ENCODE results near the gene GCNT1.
"Not testable (repeated sequence)": the region's sequence is repeated elsewhere in the genome, so short reads cannot be mapped to it uniquely, and the experiment has no call there.

Gene GCNT1

DNA sequence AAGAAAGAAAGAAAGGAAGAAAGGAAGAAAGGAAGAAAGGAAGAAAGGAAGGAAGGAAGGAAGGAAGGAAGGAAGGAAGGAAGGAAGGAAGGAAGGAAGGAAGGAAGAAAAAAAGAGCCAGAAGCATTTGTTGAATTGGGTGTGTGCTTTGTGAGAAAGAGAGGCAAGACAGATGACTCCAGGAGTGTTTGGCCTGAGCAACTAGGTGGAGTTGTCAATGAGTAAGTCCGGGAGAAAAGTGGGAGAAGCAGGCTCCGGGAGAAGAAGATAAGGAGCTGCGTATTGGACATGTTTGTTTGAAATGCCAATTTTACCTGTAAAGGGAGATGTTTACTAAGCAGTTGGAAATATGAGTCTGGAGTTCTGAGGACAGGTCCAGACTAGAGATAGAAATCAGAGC, 15.1 kb upstream of the GCNT1 start:
- DNase-seq (ENCODE audit: low read depth in 2 of 2): no peak

DNA sequence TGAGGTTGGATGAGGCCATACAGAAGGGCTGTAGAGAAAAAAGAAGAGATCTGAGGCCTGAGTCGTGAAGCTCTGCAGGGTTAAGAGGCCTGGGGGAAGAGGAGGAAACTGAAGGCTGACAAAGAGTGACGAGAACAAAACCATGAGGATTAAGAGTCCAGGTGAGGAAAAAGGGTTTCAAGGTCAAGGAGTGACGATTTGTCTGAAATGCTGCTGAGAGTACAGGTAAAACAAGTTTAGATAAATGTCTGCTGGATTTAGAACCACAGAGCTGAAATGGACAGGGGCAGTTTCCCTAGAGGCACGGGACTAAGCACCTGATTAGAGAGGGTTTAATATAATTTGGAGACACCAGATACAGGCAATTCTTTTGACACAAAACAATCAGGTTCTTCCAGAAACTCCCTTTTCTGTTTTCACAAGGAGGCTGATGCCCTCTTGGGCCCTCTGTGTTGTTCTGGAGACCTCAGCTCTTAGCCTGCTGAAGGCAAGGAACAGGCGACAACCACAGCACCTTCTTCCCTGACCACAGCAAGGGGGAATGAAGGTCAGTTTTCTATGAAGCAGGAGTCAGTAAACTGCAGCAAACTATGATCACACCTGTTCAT, 14.6 kb upstream of the GCNT1 start:
- no peak for DNase-seq (ENCODE audit: low read depth in 2 of 2)

GRCh38 chr9:76445976-76446375, 13.0 kb upstream of the GCNT1 start:
- no peak for DNase-seq (ENCODE audit: low read depth in 2 of 2)

DNA sequence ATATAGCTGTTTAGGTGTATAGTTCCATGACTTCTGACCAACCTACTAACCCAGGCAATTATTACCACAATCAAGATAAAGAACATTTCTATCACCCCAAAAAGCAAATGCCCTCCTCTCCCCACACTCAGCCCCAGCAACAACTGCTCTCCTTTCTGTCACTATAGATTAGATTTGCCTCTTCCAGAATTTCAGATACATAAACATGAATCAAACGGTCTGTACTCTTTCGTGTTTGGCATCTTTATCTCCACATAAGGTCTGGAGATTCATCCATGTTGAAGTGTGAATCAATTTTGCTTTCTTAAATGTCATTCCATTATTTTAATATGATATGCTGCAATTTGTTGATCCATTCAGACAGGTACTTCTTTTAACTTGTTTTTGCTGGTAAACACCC, 10.5 kb upstream of the GCNT1 start:
- no peak for DNase-seq (ENCODE audit: low read depth in 2 of 2)

DNA sequence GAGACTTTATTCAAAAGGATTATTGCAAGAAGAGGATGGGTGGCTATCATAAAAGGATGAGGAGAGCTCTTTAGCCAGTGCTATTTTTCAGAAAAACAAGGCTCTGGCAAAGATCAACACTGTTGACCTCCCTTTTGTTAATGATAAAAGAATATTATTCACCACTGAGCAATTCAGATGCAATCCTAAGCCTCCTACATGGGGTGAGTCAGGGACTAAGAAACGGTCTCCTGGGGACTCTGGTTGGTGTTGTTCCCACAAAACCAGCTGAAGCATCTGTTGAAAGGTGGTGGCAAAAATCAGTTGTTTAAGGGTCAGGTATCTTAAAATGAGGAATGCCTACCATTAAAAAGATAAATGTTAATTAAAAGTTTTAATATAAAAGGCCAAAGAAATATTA, 7.7 kb upstream of the GCNT1 start:
- no peak for DNase-seq (ENCODE audit: low read depth in 2 of 2)

- DNase-seq (ENCODE audit: low read depth in 2 of 2): no peak
Measured at GRCh38 chr9:76452839-76453238, 6.1 kb upstream of the GCNT1 start.

- DNase-seq (ENCODE audit: low read depth in 2 of 2): no peak
Measured at GRCh38 chr9:76453785-76454184, 5.2 kb upstream of the GCNT1 start.

GRCh38 chr9:76454311-76454710, 4.7 kb upstream of the GCNT1 start:
- no peak for DNase-seq (ENCODE audit: low read depth in 2 of 2)

DNA sequence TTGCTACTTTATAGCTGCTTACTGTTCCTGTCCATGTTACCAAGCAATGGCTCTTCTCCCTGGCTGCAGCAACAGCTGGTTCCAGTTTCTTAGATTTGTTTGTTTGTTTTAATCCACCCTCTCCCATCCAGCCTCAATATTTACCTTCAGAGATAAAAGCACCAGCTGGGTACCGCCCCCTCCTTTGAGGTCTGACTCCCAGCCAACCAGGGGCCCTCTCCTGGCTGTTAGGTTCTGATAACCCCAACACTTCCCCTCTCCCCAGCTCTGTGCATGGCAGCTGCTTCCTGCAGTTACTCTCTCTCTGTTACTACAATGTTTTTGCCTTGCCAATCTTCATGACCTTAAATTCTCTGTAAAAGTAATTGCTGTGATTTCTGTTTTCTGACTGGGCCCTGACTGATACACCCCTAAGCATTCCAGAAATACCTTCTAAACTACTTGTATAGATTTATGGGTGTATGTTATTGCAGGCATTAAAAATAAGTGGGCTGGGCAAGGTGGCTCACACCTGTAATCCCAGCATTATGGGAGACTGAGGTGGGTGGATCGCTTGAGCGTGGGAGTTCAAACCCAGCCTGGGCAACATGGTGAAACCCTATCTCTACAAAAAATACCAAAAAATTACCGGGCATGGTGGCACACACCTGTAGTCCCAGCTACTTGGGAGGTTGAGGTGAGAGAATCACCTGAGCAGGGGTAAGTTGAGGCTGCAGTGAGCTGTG, 2.6 kb upstream of the GCNT1 start:
- DNase-seq (ENCODE audit: low read depth in 2 of 2): no peak

DNA sequence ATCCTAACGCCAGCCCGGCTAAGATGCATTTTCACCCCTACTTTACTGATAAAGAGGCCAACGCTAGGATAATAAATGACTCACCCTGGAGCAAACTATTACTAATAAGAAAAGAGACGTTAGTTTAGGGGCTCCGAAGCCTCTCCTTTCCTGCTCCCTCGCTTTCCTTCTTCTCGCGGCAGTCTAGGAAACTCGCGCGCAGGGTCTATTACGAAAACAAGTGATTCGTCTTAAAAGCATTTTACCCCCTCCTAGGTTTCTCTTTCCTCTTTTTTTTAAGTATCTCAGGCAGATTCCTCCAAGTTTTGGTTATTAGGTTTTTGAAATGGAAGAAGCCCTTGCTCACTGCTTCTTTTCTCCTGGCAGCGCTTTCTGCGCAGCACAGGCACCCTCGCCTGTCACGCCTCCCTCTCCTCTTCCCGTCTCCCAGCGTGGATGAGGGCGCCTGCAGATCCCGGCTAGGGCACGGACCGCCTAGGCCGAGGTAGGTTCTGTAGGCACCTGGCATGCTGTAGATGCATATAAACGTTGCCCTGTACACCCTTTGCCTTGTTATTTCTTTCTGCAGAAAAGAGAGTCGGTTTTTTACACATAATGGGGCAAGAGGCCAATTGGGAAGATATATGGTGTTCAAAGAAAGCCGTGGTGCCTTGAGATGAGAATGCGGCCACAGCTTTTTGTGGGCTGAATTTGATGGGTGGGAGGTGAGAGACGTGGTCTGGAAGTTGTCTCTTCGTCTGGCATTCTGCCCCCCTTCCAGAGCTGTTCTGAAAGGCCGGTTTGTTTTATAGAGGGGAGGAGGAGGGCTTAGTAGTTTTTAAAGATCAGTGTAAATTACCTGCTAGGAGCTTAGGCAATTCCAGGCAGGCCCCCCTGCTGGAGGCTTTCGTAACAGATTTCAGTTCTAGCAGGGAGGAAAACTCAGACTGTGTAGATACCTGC, 983 bp downstream of the GCNT1 start:
- no peak for DNase-seq (ENCODE audit: low read depth in 2 of 2)

DNA sequence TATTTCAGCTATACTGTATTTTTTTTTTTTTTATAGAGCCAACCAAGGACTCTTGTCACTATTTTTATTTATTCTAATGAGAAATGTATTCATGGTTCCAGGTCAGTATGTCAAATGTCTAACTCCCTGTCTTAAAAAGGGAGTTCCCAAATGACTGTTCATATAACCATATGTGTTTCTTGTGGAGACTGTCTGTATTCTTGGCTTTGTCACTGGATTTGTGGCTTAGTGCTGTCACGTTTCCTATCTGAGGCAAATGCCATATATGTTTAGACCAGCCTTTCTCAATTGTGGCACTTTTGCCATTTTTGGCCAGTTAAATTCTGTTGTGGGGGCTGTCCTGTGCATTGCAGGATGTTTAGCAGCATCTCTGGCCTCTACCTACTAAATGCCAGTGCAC, 3.1 kb downstream of the GCNT1 start:
- DNase-seq (ENCODE audit: low read depth in 2 of 2): no peak

DNA sequence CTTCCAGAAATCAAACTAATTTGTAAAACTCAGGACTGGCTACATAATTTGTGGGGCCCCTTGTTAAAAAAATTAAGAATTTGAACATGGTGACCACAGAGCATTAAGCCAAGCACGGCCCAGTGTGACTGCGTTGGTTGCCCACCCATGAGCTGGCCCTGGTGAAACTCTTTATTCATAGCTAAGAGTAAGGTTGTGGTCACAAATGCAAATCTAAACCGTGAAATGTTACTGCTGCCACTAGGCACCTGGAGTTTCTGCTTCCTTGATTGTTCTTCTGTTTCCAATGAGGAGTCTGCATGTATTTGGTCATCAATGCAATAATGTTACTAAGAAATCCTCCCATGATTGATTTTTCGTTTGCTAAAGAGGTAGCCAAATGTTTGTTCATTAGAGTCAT, 4.2 kb downstream of the GCNT1 start:
- DNase-seq (ENCODE audit: low read depth in 2 of 2): no peak

DNA sequence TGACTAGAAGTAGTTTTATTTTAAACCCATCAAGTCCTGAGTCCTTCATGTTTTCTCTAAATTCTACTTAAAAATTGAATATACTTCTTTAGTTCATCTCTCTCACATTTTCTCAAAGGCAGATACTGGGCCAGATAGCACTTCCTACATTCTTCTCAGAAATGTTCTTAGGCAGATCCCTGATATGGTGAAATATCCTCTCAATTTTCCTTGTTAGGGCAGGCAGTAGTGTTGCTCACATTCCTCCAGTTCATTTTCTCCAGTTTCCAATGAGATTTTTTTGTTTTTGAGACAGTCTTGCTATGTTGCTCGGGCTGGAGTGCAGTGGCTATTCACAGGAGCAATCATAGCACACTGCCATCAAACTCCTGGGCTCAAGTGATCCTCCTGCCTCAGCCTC, 5.7 kb downstream of the GCNT1 start:
- DNase-seq (ENCODE audit: low read depth in 2 of 2): no peak

- no peak for DNase-seq (ENCODE audit: low read depth in 2 of 2)
Measured at GRCh38 chr9:76465442-76466298, 6.7 kb downstream of the GCNT1 start.

DNA sequence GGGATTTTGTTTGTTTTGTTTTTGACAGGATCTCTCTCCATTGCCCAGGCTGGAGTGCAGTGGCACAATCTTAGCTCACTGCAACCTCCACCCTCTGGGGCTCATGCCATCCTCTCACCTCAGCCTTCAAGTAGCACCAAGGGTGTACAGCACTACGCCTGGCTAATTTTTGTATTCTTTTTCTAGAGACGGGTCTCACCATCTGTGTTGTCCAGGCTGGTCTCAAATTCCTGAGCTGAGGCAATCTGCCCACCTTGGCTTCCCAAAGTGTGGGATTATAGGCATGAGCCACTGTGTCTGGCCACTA, 7.3 kb downstream of the GCNT1 start:
- DNase-seq (ENCODE audit: low read depth in 2 of 2): no peak

DNA sequence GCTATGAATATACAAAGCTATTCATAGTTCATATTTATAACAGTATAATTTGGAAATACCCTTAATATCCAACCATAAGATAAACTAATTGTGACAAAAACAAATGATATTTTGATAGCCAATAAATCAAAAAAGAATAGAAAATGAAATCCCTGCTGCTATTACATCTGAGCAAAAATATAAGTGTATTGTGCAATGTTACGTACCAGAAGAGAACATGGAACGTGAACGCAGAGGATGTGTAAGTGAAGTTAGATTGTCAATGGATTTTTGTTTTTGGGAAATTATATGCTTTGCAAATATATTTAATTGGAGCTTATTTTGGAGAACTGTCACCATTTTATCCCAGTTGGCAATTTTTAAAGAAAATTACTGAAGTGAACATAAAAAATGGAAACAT, 15.4 kb downstream of the GCNT1 start:
- DNase-seq (ENCODE audit: low read depth in 2 of 2): no peak

DNA sequence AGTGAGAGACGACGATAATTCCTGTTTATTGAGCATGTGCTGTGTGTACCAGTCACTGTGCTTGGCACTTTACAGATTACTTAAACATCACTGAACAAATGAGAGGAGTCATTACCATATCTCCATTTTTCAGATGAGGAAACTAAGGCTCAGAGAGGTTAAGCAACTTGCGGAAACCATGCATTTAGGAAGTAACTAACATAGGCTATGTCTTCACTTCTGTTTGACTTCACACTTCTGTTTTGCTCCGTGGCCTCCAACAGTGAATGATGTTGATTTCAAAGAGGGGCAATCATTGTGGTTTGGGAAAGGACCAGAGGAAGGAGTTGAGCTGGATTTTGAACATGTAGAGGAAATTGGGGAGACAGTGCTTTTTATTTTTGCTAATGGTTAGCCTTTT, 16.7 kb downstream of the GCNT1 start:
- DNase-seq (ENCODE audit: low read depth in 2 of 2): no peak

GRCh38 chr9:76477818-76478217, 18.8 kb downstream of the GCNT1 start:
- DNase-seq (ENCODE audit: low read depth in 2 of 2): not testable (repeated sequence)

GRCh38 chr9:76478226-76478625, 19.2 kb downstream of the GCNT1 start:
- no peak for DNase-seq (ENCODE audit: low read depth in 2 of 2)

DNA sequence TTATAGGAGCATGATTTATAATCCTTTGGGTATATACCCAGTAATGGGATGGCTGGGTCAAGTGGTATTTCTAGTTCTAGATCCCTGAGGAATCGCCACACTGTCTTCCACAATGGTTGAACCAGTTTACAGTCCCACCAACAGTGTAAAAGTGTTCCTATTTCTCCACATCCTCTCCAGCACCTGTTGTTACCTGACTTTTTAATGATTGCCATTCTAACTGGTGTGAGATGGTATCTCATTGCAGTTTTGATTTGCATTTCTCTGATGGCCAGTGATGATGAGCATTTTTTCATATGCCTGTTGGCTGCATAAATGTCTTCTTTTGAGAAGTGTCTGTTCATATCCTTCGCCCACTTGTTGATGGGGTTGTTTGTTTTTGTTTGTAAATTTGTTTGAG, 20.4 kb downstream of the GCNT1 start:
- not testable (repeated sequence) for DNase-seq (ENCODE audit: low read depth in 2 of 2)

DNA sequence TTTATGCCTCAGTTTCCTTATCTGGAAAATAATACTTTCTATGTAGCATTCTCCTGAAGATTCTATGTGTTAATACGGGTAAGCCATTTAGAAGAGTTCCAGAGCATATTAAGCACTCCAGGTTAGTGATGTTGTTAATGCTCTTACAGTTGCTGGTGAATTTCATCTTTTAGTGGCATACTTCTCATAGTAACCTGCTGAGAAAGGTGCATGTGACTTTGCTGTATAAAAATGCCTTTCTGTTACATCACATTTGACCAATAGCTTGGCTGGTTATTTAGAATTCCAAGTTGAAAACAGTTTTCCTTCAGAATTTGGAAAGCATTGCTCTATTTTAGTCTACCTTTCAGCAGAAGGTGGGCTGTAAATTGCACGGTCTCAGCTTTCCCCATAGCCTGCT, 27.2 kb downstream of the GCNT1 start:
- no peak for DNase-seq (ENCODE audit: low read depth in 2 of 2)

All from stimulated activated CD8-positive, alpha-beta memory T cell treated with anti-CD3 and anti-CD28 coated beads, Interleukin-7, amount 100 ng/mL, for 4 hours (primary cell).